ENCODE results near the gene OLFM1. TPM values are rescaled to one million over a fixed set of nuclear protein-coding genes. Genes with fewer than 3 reads are reported as not detected.

OLFM1 gene
- polyA plus RNA-seq, 1 donor (not counting 4 experiments of a cell fraction or from before 2014, with no cell fraction given) = 0.25 TPM

DNA sequence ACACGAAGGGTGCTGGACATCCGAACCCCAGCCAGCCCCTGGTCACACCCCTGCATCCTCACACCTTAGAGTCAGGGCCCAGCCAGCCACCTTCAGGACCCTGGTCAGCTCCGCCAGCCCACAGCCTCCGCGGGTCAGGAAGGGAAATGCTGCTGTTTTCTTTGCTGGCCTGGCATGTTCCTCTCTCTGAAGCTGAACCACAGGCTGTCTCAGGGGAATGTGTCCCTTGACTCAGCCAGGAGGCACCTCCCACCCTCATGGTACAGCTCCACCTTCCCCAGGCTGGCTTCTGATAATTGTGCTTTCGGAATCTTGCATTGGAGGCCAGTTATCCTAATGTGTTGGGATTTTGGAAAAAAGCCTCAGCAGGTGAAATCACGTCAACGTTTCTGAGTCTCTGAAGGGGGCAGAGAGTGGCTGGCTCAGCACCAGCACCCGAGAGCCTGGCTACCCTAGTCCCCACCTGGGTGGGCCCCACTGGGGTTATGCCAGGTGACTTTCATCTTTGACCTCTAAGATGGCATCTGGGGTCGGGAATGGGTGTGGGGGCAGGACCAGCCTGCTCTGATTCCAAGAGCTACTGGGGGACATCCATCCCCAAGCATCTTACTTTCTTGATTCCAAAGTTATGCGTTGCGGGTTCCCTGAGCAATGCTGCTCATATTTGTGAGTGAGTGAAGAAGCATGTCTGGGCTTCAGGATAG lies 9.8 kb upstream of the OLFM1 start:
- no peak overlapping the region for H3K4me3 ChIP-seq (ENCODE audit: control insufficient read depth in 2 of 3, extremely low read depth in 1 of 3, insufficient read depth in 2 of 3, low read depth in 1 of 3, low read length in 3 of 3)
- peaks cover 34% of the 10 kb centered on the region for H3K27me3 ChIP-seq (ENCODE audit: control insufficient read depth, extremely low read depth, insufficient read depth, low read length)
- dilution Hi-C loops (cut with MboI; ENCODE audit: extremely low pct_ligation_motif_present, low sequenced_read_pairs) = no loop called here
- H3K9me3 ChIP-seq (ENCODE audit: control insufficient read depth, low read depth, low read length) = no peaks in the 10 kb centered on the region
- H3K4me2 ChIP-seq (ENCODE audit: control insufficient read depth, extremely low read depth, insufficient read depth, low read depth, low read length) = no peak overlapping the region
- H3K9me1 ChIP-seq (ENCODE audit: control insufficient read depth, extremely low read depth, insufficient read depth, low read length) = no peaks in the 10 kb centered on the region
- no peaks in the 10 kb centered on the region for H3K36me3 ChIP-seq (ENCODE audit: control insufficient read depth in 2 of 2, extremely low read depth in 1 of 2, insufficient read depth in 2 of 2, low read length in 2 of 2)
- no peaks in the 10 kb centered on the region for H3K4me1 ChIP-seq (ENCODE audit: control insufficient read depth, extremely low read depth, insufficient read depth, low read length)
- H3K79me2 ChIP-seq (ENCODE audit: control insufficient read depth, insufficient read depth, low read length) = no peaks in the 10 kb centered on the region
- no peak for DNase-seq (ENCODE audit: low read depth, low spot score)
- no peak overlapping the region for H3K9ac ChIP-seq (ENCODE audit: control insufficient read depth, extremely low read depth, insufficient read depth, low read length)
- H3K27ac ChIP-seq (ENCODE audit: control insufficient read depth, insufficient read depth, low read length) = no peak overlapping the region
- no peak for FAIRE-seq
- TF ChIP-seq, protein P1, sequence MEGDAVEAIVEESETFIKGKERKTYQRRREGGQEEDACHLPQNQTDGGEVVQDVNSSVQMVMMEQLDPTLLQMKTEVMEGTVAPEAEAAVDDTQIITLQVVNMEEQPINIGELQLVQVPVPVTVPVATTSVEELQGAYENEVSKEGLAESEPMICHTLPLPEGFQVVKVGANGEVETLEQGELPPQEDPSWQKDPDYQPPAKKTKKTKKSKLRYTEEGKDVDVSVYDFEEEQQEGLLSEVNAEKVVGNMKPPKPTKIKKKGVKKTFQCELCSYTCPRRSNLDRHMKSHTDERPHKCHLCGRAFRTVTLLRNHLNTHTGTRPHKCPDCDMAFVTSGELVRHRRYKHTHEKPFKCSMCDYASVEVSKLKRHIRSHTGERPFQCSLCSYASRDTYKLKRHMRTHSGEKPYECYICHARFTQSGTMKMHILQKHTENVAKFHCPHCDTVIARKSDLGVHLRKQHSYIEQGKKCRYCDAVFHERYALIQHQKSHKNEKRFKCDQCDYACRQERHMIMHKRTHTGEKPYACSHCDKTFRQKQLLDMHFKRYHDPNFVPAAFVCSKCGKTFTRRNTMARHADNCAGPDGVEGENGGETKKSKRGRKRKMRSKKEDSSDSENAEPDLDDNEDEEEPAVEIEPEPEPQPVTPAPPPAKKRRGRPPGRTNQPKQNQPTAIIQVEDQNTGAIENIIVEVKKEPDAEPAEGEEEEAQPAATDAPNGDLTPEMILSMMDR (optimal IDR thresholded peaks at IDR 0.05 in 1 of 3, IDR thresholded peaks at IDR 0.05 in 1 of 3, conservative IDR thresholded peaks at IDR 0.05 in 1 of 3; ENCODE audit: extremely low read depth in 1 of 3, insufficient read depth in 2 of 3, low read length in 3 of 3) = no peak
- TF ChIP-seq EZH2 (IDR thresholded peaks at IDR 0.05; ENCODE audit: low read length) = no peak
- H2AFZ ChIP-seq (ENCODE audit: control insufficient read depth, low read length) = no peak overlapping the region
- no peaks in the 10 kb centered on the region for H4K20me1 ChIP-seq (ENCODE audit: control insufficient read depth, extremely low read depth, insufficient read depth, low read length)

DNA sequence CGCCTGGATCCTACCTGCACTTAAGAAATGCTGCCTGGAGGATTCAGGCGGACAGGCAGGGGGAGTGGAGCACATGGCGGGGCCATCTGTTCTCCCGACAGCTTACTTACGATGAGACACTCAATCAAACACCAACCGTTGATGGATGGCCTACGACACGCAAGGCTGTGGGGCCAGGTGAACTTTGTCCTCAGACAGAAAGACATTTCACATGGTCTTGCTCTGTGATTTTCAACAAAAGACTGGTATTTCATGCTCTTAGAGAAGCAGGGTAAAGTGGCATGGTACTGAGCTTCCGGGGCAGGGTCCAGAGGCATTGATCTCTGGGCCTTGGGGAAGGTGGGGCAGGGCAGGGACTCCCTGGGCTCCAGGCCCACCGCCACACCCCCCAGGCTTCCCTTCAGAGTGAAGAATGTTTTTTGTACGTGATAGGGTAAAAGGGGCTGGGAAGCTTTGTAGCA lies 9.1 kb upstream of the OLFM1 start:
- Histone ChIP-seq H4K20me1 (ENCODE audit: control insufficient read depth, extremely low read depth, insufficient read depth, low read length) (no peaks in the 10 kb centered on the region), H3K4me1 (ENCODE audit: control insufficient read depth, extremely low read depth, insufficient read depth, low read length) (no peaks in the 10 kb centered on the region), H3K9ac (ENCODE audit: control insufficient read depth, extremely low read depth, insufficient read depth, low read length) (no peak overlapping the region), H3K27me3 (ENCODE audit: control insufficient read depth, extremely low read depth, insufficient read depth, low read length) (peaks cover 42% of the 10 kb centered on the region), H2AFZ (ENCODE audit: control insufficient read depth, low read length) (no peak overlapping the region), H3K4me3 (ENCODE audit: control insufficient read depth in 2 of 3, extremely low read depth in 1 of 3, insufficient read depth in 2 of 3, low read depth in 1 of 3, low read length in 3 of 3) (no peak overlapping the region), H3K79me2 (ENCODE audit: control insufficient read depth, insufficient read depth, low read length) (no peaks in the 10 kb centered on the region), H3K9me1 (ENCODE audit: control insufficient read depth, extremely low read depth, insufficient read depth, low read length) (no peaks in the 10 kb centered on the region), H3K27ac (ENCODE audit: control insufficient read depth, insufficient read depth, low read length) (no peak overlapping the region), H3K36me3 (ENCODE audit: control insufficient read depth in 2 of 2, extremely low read depth in 1 of 2, insufficient read depth in 2 of 2, low read length in 2 of 2) (no peaks in the 10 kb centered on the region), H3K9me3 (ENCODE audit: control insufficient read depth, low read depth, low read length) (no peaks in the 10 kb centered on the region), H3K4me2 (ENCODE audit: control insufficient read depth, extremely low read depth, insufficient read depth, low read depth, low read length) (no peak overlapping the region)
- DNase-seq (ENCODE audit: low read depth, low spot score) (no peak), FAIRE-seq (no peak)
- dilution Hi-C loops (cut with MboI; ENCODE audit: extremely low pct_ligation_motif_present, low sequenced_read_pairs) = no loop called here
- TF ChIP-seq, protein P1 (optimal IDR thresholded peaks at IDR 0.05 in 1 of 3, IDR thresholded peaks at IDR 0.05 in 1 of 3, conservative IDR thresholded peaks at IDR 0.05 in 1 of 3; ENCODE audit: extremely low read depth in 1 of 3, insufficient read depth in 2 of 3, low read length in 3 of 3) = no peak
- no peak for TF ChIP-seq EZH2 (IDR thresholded peaks at IDR 0.05; ENCODE audit: low read length)

Measured in keratinocyte (primary cell).